Putamen (tissue), 1 donor: ENCODE results near the gene KLHL17.
"Not testable (repeated sequence)": the region's sequence is repeated elsewhere in the genome, so short reads cannot be mapped to it uniquely, and the experiment has no call there.

Experiments
- DNase-seq: peaks from one replicate; pipeline ENCODE4 v3.0.0-alpha.2; 2016; ENCODE audit warnings: low spot score

KLHL17 gene

DNA sequence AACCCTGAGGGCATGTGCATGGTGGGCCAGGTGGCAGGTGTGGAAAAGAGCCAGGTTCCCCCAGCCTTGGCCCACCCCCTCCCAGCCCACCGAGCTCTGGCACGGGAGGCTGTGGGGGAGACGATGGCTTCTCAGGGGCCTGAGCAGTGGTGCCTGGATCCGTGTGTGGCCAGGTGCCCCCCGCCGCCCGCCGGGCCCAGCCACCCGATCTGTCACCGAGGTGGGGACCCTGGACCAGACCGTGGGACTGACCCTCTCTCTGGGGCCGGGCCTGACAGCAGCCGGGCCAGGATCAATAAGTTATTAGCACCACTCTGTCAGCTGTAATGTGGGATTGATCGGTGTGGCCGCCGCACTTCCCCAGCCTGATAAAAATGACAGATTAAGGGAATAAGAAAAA lies 22.9 kb upstream of the KLHL17 start:
- DNase-seq: no peak

DNA sequence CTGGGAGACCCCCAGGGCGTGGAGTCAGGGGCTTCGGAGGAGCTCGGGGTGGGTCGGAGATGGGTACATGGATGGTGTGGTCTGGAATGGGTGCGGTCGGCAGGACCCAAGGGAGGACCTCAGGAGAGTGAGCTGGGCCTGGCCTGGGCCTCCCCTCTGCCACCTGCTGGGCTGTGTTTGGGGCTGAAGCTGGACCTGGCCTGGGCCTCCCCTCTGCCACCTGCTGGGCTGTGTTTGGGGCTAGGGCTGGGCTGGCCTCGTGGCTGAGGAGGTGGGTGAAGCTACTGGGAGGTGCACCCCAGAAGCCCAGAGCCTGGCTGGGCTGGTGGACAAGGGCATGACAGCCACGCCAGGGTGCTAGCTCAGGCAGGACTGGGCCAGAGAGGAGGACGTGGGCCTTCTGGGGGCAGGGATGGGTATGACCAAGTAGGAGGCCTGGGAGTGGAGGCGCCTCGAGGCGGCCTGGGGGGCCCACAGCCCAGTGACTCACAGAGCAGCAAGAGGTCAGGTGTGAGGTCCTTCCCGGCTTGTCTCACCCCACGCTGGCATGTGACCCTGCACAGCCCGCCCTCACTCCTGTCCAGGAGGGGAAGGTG lies 22.2 kb upstream of the KLHL17 start:
- DNase-seq: no peak

DNA sequence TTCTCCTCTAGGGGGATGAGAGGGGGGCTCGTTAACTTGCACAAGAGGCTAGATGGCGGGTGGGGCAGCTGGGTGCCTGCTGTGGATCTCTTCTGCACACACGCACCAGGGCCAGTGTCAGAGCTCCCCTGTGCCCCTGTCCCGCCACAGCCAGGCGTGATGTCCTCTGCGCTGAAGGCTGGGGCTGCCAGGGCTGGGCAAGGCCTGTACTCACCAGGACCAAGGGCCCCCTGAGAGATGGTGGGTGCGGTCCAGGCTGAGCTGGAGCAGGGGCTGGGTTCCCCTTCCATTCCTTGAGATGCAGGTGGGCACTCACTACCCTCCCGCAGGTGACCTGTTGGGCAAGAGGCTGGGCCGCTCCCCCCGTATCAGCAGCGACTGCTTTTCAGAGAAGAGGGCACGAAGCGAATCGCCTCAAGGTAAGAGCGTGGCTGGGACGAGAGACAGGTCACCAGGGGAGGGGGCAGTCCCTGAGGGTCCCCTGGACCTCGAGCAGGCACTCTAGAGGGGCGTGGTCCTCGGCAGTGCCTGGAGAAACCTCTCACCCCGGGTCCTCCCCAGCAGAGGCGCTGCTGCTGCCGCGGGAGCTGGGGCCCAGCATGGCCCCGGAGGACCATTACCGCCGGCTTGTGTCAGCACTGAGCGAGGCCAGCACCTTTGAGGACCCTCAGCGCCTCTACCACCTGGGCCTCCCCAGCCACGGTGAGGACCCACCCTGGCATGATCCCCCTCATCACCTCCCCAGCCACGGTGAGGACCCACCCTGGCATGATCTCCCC lies 21.5 kb upstream of the KLHL17 start:
- DNase-seq: no peak

DNA sequence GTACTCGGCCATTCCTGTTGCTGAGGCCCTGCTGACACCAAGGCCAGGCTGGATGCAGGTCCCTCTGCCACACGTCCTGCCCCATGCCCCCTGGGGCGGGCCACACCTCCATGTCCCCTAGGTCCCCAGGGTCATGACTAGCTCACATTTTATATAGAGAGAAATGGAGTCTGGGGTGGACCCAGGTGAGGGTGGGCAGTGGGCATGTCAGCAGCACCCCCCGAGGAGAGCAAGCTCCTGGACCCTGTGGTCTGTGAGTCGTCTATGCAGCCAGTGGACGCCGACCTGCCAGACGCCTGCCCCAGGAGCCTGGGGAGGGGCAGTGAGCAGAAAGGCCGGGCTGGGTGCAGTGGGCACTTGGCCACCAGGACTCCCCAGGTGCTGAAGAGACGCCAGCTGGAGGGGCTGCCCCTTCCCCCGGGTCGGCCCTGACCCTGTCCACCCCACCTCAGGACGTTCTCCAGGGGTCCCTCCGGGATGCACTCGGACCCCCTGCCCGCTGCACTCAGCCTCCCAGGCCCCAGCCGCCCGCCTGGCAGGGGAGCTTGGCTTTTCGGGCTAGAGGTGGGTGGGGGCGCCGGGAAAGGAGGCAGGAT lies 20.8 kb upstream of the KLHL17 start:
- no peak for DNase-seq

DNA sequence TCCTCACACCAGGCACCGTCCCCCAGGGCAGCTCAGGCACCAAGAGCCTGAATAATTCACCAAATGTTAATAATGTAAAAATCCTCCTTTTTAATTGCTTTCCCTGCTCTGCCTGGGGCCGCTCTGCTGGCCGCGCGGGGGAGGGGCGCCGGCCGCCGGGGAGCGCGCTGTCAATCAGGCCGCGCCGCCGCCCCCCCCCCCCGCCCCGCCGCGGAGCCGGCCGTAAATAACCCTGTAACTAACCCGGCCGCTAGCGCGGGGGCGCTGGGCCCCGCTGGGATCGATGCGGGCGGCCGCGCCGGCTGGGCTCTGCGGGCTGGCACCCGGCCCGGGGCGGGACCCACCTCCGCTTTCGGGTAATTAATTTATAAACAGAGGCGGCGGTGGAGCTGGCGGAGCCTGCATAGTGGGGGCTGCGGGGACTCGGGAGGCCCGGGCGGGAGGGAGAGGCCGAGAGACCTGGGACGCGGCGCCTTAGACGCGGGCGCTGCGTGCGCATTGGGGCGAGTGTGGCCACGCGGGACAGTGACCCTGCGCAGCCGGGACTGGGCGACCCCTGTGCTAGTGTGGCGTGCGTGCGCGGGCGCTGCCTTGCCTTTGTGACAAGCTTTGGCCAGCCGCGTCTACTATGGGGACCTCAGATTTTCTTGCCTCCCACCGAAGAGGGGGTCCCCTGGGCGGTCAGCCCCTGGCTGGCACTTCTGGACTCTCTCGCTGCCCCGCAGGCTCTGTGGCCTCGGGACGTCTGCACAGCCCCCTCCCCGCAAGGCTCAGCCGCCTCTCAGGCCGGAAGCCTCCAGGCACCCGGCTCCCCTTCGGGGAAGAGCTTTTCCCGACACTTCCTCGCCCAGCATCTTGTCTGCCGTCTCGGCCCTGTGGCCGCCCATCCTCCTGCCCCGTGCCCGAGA lies 20.0 kb upstream of the KLHL17 start:
- no peak for DNase-seq

DNA sequence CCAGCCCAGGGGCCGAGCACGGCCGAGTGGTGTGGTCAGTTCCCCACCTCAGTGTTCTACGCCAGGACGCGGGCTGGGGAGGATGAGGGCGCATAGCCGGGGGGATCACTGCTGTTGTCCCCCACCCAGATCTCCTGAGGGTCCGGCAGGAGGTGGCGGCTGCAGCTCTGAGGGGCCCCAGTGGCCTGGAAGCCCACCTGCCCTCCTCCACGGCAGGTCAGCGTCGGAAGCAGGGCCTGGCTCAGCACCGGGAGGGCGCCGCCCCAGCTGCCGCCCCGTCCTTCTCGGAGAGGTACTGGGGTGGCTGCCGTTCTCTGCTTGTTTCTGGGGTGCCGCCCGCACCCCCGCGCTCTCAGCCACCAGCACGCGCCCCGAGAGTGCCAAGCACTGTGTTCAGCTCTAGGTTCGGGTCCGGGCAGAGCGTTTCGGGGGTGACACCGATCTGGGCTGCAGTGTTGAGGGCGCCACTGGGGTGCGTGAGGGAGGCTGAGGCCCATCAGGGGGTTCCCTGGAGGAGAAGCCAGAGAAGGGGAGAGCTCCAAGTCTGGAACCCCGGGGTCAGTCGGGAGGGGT lies 19.3 kb upstream of the KLHL17 start:
- DNase-seq: no peak

DNA sequence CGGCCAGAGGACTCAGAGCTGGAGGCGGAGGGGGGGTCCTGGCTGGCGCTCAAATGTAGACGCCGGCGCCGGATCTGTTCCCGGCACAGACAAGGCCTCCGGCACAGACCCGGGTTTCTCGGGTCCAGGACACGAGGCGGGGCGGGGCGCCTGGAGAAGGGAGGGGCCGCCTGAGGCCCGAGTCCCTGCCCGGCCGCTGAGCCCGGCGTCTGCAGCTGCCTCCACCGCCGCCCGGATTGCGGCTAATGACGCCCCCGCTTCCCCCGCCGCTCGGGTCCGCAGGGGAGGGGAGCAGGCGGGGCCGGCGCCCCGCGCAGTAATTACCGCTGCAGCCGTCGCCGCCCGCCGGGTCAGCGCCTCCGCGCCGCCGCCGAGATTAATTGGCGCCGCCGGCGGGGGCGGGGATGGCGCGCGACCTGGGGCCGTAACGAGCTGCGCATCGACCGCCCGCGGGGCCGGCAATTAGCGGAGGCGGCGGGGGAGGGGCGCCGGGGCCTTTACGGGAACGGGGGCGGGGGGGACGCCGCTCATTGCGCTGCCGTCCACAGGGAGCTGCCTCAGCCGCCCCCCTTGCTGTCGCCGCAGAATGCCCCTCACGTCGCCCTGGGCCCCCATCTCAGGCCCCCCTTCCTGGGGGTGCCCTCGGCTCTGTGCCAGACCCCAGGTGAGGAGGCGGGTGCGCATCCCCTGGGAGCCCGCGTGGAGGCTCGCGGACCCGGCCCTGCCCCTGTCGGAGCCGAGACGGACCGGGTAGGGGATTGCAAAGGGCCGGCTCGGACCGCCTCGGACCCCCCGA lies 18.6 kb upstream of the KLHL17 start:
- DNase-seq: no peak

DNA sequence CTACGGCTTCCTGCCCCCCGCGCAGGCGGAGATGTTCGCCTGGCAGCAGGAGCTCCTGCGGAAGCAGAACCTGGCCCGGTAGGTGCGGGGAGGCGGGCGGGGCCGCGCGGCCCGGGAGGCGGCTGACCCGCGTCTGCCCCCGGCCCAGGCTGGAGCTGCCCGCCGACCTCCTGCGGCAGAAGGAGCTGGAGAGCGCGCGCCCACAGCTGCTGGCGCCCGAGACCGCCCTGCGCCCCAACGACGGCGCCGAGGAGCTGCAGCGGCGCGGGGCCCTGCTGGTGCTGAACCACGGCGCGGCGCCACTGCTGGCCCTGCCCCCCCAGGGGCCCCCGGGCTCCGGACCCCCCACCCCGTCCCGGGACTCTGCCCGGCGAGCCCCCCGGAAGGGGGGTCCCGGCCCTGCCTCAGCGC lies 18.0 kb upstream of the KLHL17 start:
- DNase-seq: no peak

DNA sequence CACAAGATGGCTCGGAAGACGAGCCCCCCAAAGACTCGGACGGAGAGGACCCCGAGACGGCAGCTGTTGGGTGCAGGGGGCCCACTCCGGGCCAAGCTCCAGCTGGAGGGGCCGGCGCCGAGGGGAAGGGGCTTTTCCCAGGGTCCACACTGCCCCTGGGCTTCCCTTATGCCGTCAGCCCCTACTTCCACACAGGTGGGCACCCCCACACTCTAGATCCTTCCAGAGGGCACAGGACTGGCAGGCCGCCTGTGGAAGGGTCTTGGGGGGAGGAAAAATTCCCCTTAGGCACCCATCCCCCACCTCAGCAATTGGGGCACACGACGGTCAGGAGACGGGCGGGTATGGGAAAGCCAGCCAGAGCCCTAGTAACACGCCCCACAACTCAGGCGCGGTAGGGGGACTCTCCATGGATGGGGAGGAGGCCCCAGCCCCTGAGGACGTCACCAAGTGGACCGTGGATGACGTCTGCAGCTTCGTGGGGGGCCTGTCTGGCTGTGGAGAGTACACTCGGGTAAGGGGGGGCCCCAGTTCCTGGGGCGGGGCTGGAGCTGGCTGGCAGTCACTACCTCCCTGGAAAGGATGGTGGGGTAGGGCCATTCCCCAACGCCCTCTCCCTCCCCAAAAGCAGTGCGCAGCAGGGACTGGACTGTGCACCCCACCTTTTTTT lies 17.4 kb upstream of the KLHL17 start:
- no peak for DNase-seq

DNA sequence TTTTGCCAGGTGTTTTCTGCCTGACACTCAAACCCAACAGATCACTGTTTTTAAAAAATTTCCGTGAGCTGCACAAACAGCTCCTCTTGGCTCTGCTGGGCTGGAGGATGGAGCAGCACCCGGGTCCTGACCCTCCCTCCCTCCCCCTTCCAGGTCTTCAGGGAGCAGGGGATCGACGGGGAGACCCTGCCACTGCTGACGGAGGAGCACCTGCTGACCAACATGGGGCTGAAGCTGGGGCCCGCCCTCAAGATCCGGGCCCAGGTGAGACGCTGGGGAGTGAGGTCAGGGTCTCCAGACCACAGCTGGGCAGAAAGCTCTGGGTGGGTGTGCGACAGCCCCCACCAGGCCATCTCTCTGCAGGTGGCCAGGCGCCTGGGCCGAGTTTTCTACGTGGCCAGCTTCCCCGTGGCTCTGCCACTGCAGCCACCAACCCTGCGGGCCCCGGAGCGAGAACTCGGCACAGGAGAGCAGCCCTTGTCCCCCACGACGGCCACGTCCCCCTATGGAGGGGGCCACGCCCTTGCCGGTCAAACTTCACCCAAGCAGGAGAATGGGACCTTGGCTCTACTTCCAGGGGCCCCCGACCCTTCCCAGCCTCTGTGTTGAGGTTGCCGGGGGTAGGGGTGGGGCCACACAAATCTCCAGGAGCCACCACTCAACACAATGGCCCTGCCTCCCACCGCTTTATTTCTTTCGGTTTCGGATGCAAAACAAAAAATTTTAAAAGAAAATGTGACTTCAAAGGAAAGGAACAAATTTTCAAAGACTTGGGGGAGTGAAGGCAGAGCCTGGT lies 16.6 kb upstream of the KLHL17 start:
- no peak for DNase-seq

DNA sequence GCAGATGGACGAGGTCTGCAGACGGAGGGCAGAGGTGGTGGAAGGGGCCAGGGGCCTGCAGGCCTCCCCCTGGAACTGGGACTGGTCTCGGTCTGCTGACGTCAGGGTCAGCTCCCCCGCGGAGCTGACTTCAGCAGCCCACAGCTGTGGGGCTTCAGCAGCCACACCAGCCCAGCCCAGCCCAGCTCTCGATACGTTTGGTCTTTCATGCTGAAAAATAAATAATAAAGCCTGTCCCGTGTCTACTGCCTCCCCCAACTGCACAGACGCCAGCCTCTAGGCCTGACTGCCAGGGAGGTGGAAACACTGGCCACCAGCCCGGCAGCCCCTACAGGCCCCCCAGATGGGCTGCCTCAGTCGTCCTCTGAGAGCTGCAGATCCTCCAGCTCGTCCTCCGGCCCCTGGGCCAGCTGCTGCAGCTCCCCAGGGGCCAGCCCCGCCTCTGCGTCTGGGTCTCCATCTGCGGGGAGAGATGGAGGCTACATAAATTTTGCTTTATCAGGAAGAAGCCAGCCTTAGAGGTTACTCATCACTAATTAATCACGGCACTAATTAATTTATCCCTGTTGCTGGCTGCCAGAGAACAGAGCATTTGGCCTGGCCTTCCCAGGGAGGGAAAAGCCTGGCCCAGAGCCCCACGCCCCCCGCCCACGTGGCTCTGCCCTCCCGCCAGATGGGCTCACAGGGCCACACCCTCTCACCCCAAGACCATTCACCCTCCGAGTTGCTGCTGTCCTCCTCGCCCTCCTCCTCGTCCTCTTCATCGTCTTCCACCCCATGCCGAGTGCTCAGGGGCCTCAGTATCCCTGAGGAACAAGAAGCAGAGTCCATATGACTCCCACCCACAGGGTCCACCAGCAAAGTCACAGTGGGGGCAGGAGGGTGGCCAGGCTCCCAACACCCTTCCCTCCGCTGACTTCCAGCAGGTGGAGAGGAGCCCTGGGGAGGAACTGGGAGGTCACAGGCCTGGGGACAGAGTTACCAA lies 15.8 kb upstream of the KLHL17 start:
- DNase-seq: no peak

DNA sequence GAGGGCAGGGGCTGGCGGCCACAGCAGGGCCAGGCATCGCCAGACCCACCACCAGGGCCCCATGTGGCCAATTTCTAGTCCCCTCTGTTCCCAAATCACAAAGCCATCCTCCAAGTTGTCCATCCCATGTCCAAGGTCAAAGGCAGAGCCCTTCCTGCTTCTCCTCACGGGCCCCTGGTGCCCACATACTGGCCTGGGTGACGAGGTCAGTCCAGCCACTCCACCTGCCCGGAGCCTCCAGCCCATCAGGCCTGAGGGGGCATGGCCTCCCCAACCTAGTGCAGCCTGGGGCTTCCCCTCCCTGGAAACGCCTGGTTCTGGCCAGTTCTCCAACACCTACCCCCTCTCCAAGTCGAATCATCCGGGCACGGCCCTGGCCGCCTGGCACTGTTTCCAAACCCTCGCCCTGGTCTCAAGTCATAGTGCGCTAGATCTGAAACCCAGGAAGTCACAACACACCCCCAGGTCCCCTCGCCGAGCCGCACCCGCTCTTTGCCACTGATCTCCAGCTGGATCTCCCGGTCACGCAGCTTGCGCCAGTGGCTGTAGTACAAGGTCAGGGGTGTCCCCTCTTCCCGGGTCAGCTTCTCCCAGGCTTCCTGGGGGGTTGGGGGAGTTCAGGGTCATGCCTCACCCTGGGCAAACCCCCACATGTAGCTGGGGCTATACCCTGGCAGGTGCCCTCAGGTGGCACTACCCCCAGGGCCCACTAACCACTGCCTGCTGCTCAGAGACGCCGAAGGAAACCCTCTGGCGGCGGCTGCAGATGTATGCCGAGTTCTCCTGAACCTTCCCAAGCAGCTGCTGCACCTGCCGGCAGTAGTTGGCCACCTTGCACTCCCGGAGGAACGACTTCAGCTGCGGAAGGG lies 14.5 kb upstream of the KLHL17 start:
- DNase-seq: no peak

DNA sequence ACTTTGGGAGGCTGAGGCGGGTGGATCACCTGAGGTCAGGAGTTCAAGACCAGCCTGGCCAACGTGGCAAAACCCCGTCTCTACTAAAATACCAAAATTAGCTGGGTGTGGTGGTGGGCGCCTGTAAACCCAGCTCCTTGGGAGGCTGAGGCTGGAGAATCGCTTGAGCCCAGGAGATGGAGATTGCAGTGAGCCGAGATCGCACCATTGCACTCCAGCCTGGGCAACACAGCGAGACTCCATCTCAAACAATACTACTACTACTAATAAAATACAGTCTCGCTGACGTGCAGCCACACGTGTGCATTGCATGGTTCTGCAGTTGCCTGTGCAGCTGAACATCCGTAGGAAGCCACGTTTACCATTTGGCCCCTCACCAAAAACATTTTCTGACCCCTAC lies 13.6 kb upstream of the KLHL17 start:
- DNase-seq: not testable (repeated sequence)

DNA sequence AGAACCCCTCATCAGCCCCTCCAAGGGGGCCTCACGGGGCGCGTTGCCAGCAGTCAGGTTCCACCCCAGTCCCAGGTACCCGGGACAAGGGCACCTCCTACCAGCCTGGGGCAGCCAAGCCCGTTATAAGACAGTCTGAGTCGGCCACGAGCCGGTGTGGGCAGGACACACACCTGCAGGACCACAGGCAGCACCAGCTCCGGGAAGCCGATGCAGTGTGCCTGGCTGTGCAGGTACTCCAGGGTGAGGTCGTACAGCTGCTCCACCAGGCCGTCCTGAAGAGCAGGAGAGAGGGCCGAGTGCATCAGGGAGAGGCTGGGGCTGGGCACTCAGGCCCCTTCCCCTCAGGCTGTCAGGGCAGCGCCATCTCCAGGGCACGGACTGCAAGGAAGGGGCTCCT lies 12.4 kb upstream of the KLHL17 start:
- no peak for DNase-seq

DNA sequence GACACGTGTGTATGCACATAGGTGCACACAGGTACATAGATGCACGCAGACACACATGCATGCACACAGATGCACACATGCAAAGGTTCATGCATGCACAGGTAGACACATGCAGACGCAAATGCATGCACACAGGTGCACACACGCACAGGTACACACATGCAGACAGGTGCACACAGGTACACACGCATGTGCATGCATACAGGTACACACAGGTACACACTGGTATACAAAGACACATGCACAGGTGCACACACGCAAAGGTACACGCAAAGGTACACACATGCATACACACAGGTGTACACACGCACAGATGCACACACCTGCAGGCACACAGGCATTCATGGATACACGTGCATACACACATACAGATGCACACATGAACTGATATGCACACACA lies 10.1 kb upstream of the KLHL17 start:
- DNase-seq: no peak

DNA sequence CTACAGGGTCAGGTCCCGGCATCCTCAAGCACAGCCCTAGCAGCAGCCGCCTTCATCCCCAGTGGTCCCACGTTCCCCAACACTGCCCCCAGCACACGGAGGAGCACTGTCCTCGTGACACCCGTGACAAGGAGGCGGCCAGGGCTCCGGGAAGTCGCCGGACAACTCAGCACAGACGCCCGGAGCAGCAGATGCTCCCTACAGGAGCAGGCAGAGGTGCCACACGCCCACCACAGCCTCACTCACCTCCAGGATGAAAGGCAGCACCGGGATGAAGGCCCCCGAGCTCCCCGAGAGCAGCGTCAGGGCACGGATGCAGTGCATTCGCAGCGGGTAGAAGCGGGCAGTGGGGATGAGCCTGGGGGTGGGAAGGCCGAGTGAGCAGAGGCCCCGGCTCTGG lies 9.5 kb upstream of the KLHL17 start:
- DNase-seq: no peak

DNA sequence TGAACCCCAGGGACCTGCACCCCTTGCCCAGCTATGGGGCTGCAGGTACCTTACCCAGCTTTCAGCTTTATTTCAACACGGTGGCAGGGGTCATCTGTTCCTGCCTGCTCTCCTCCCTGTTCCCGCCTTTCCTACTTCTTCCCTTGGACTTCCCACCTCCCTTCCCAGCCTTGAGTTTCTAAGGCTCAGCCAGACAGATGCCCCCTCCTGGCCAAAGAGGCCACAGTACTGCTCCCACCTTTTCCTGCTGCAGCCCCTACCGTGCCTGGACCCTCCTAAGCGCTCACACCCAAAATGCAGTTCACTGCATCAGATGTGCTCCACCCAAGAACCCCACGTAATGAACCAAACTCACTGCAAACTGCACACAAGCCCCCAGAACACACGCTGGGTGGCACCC lies 9.0 kb upstream of the KLHL17 start:
- DNase-seq: no peak

DNA sequence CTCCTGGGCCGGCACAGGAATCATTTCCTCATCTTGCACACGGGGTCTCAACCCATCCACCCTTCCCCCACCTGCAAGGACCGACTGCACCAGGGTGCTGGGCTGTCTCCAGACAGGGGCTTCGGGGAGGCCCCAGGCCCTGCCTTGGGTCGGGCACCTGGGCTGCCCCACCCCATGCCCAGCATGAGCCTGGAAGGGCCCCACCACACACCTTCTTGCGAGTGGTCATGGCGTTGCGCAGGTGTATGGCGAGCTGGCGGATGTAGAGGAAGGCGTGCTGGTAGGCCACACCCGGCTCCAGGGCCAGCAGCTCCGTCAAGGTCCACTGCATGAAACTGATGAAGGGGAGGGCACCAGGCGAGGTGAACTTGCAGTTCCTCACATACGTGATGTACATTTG lies 8.2 kb upstream of the KLHL17 start:
- DNase-seq: no peak
